ENCODE results near the gene HDAC11.

Gene HDAC11

GRCh38 chr3:13479582-13480339, at the start of gene HDAC11:
Gene HDAC11, plus strand, starts transcription at chr3:13480306. Its CDS starts 42 bp downstream, at chr3:13480348.
- TF ChIP-seq CREB1 (IDR thresholded peaks at IDR 0.05; ENCODE audit: low read depth) = peak; percentile 38; the same call in 1 of the 2 replicates
- no peak for TF ChIP-seq TAF1 (IDR thresholded peaks at IDR 0.05; ENCODE audit: low read depth)
- peak; percentile 93 for TF ChIP-seq CEBPB (IDR thresholded peaks at IDR 0.05)
- TF ChIP-seq MAX (IDR thresholded peaks at IDR 0.05) = peak; percentile 22; the same call in 1 of the 2 replicates
- TF ChIP-seq ZBTB7A (IDR thresholded peaks at IDR 0.05; ENCODE audit: low read depth) = peak; percentile 95

- TF ChIP-seq TEAD4 (IDR thresholded peaks at IDR 0.05) = no peak
- TF ChIP-seq MAX (IDR thresholded peaks at IDR 0.05) = no peak
- TF ChIP-seq EP300 (IDR thresholded peaks at IDR 0.05; ENCODE audit: borderline replicate concordance) = no peak
- no peak for TF ChIP-seq ZBTB7A (IDR thresholded peaks at IDR 0.05; ENCODE audit: low read depth)
- TF ChIP-seq REST (IDR thresholded peaks at IDR 0.05; ENCODE audit: low read depth) = no peak
- TF ChIP-seq USF1 (IDR thresholded peaks at IDR 0.05) = no peak
- no peak for TF ChIP-seq CEBPB (IDR thresholded peaks at IDR 0.05)
- no peak for TF ChIP-seq TCF12 (IDR thresholded peaks at IDR 0.05; ENCODE audit: low read depth)
- TF ChIP-seq NFIC (IDR thresholded peaks at IDR 0.05) = no peak
- TF ChIP-seq TAF1 (IDR thresholded peaks at IDR 0.05; ENCODE audit: low read depth) = no peak
- TF ChIP-seq YY1 (IDR thresholded peaks at IDR 0.05; ENCODE audit: low read depth) = no peak
- TF ChIP-seq EGR1 (IDR thresholded peaks at IDR 0.05) = no peak
- no peak for TF ChIP-seq FOXM1 (IDR thresholded peaks at IDR 0.05; ENCODE audit: borderline replicate concordance, low read depth)
- TF ChIP-seq RAD21 (IDR thresholded peaks at IDR 0.05; ENCODE audit: low read depth) = no peak
- TF ChIP-seq CREB1 (IDR thresholded peaks at IDR 0.05; ENCODE audit: low read depth) = no peak
These were observed 48.0 kb upstream of the HDAC11 start for GRCh38 chr3:13432093-13432492.

GRCh38 chr3:13433912-13434311, 46.2 kb upstream of the HDAC11 start:
- no peak for TF ChIP-seq TEAD4 (IDR thresholded peaks at IDR 0.05)
- TF ChIP-seq RAD21 (IDR thresholded peaks at IDR 0.05; ENCODE audit: low read depth) = no peak
- no peak for TF ChIP-seq FOXM1 (IDR thresholded peaks at IDR 0.05; ENCODE audit: borderline replicate concordance, low read depth)
- TF ChIP-seq CREB1 (IDR thresholded peaks at IDR 0.05; ENCODE audit: low read depth) = no peak
- no peak for TF ChIP-seq EP300 (IDR thresholded peaks at IDR 0.05; ENCODE audit: borderline replicate concordance)
- TF ChIP-seq EGR1 (IDR thresholded peaks at IDR 0.05) = no peak
- TF ChIP-seq NFIC (IDR thresholded peaks at IDR 0.05) = no peak
- TF ChIP-seq CEBPB (IDR thresholded peaks at IDR 0.05) = no peak
- TF ChIP-seq ZBTB7A (IDR thresholded peaks at IDR 0.05; ENCODE audit: low read depth) = no peak
- no peak for TF ChIP-seq TCF12 (IDR thresholded peaks at IDR 0.05; ENCODE audit: low read depth)
- TF ChIP-seq REST (IDR thresholded peaks at IDR 0.05; ENCODE audit: low read depth) = no peak
- TF ChIP-seq YY1 (IDR thresholded peaks at IDR 0.05; ENCODE audit: low read depth) = no peak
- TF ChIP-seq MAX (IDR thresholded peaks at IDR 0.05) = no peak
- no peak for TF ChIP-seq USF1 (IDR thresholded peaks at IDR 0.05)
- no peak for TF ChIP-seq TAF1 (IDR thresholded peaks at IDR 0.05; ENCODE audit: low read depth)

GRCh38 chr3:13440204-13440817, 39.8 kb upstream of the HDAC11 start:
- no peak for TF ChIP-seq CREB1 (IDR thresholded peaks at IDR 0.05; ENCODE audit: low read depth)
- TF ChIP-seq ZBTB7A (IDR thresholded peaks at IDR 0.05; ENCODE audit: low read depth) = no peak
- TF ChIP-seq TCF12 (IDR thresholded peaks at IDR 0.05; ENCODE audit: low read depth) = no peak
- no peak for TF ChIP-seq MAX (IDR thresholded peaks at IDR 0.05)
- TF ChIP-seq USF1 (IDR thresholded peaks at IDR 0.05) = no peak
- no peak for TF ChIP-seq NFIC (IDR thresholded peaks at IDR 0.05)
- TF ChIP-seq RAD21 (IDR thresholded peaks at IDR 0.05; ENCODE audit: low read depth) = no peak
- no peak for TF ChIP-seq REST (IDR thresholded peaks at IDR 0.05; ENCODE audit: low read depth)
- no peak for TF ChIP-seq EGR1 (IDR thresholded peaks at IDR 0.05)
- no peak for TF ChIP-seq FOXM1 (IDR thresholded peaks at IDR 0.05; ENCODE audit: borderline replicate concordance, low read depth)
- TF ChIP-seq CEBPB (IDR thresholded peaks at IDR 0.05) = no peak
- TF ChIP-seq YY1 (IDR thresholded peaks at IDR 0.05; ENCODE audit: low read depth) = no peak
